Ovary (tissue), 9 donors: ENCODE results near the gene HDLBP. TPM values are rescaled to one million over a fixed set of nuclear protein-coding genes. Genes with fewer than 3 reads are reported as not detected.

Source experiments
- DNase-seq, 5 donors: peaks; one replicate each; pipeline ENCODE4 v3.0.0-alpha.2; 2019 to 2020
- H3K27ac ChIP-seq, 2 donors: fragments of 200-600 bp; one replicate each; pipeline versions ENCODE4 v1.5.1 to v1.8.0; 2019 to 2022
- H3K27me3 ChIP-seq: fragments of 200-600 bp; one replicate; pipeline ENCODE4 v1.8.0; 2022
- H3K36me3 ChIP-seq: fragments of 200-600 bp; sonication (generic); one replicate; pipeline ENCODE4 v1.5.1; 2019
- H3K4me1 ChIP-seq: one replicate; pipeline ENCODE4 v1.8.1; 2013; ENCODE audit warnings: mild to moderate bottlenecking, moderate library complexity; ENCODE audit not compliant: insufficient read depth
- H3K4me3 ChIP-seq: fragments of 200-600 bp; sonication (generic); one replicate; pipeline ENCODE4 v1.5.1; 2017
- H3K9me3 ChIP-seq, 2 donors: fragments of 200-600 bp in 1 of 2; sonication (generic) in 1 of 2; one replicate each; pipeline versions ENCODE4 v1.5.1 to v1.8.1; 2013 to 2019; ENCODE audit warnings: mild to moderate bottlenecking in 1 of 2, moderate library complexity in 1 of 2
- EP300 ChIP-seq: sonication (generic); formaldehyde crosslinking; IDR thresholded peaks from one replicate; pipeline ENCODE4 v1.6.1; 2017; ENCODE audit warnings: antibody characterized with exemption
- POLR2A ChIP-seq: fragments of 450-650 bp; IDR thresholded peaks from one replicate; pipeline ENCODE4 v1.6.1; 2017; ENCODE audit warnings: antibody characterized with exemption, mild to moderate bottlenecking, moderate library complexity
- WGBS, 3 donors: extraction: QIAGEN DNeasy Blood & Tissue Kit in 1 of 3; methylation state at CpG; one replicate each; pipeline versions ENCODE4 v1.1.5 to v1.1.7; 2013 to 2017; 5-methylcytosine and 5-hydroxymethylcytosine counted together
- intact Hi-C, 4 donors: fragments of 100-400 bp; cut with DNase I; formaldehyde crosslinking; loops; one replicate each; pipeline versions ENCODE4 v1.11.0 to v1.15.1; 2022 to 2023
- polyA plus RNA-seq, 2 donors: library from polyadenylated mRNA; stranded (reverse); fragments of 200-250 nt in 1 of 2; fragments of 350-450 nt in 1 of 2; fragmentation: Illumina TruSeq in 1 of 2; extraction: RNeasy Lipid Tissue Mini Kit (QIAGEN cat#74804) in 1 of 2; gene quantifications; one replicate each; pipeline ENCODE4 v1.2.3, GENCODE V29; 2013 to 2014
- total RNA-seq, 7 donors: library from RNA; depleted of rRNA in 2 of 7; stranded (reverse); fragments of >200 nt in 2 of 7; fragmentation: NEBNext Ultra II Directional in 3 of 7; extraction: Animal tissue kit (Norgen Biotek cat#: 25700) in 3 of 7; gene quantifications; one replicate each; pipeline versions ENCODE4 v1.1.0 to v1.2.4, GENCODE V29; 2016 to 2023
- TF ChIP-seq, protein P1 (sequence below), 3 donors: fragments of 450-650 bp in 2 of 3; fragments of 200-600 bp in 1 of 3; IDR thresholded peaks; one replicate each; pipeline versions ENCODE4 v1.5.1 to v1.8.0; 2016 to 2022; ENCODE audit warnings: antibody characterized with exemption in 3 of 3, mild to moderate bottlenecking in 1 of 3
- donor health status: DM: no; HTN: no; CAD: no; lungs with moderate emphysema.
- donor health status: DM: no; HTN: no; CAD: no.
- donor health status: Bipolar disorder and iron deficiency.
- donor health status: DM: yes; HTN: yes; CAD: no.
- donor health status: DM: no; HTN: no; CAD: no.
- donor health status: DM: yes; HTN: yes; CAD: no.

Gene HDLBP
- total and polyA plus RNA-seq, 9 donors = 145 to 616 (median 359) TPM

DNA sequence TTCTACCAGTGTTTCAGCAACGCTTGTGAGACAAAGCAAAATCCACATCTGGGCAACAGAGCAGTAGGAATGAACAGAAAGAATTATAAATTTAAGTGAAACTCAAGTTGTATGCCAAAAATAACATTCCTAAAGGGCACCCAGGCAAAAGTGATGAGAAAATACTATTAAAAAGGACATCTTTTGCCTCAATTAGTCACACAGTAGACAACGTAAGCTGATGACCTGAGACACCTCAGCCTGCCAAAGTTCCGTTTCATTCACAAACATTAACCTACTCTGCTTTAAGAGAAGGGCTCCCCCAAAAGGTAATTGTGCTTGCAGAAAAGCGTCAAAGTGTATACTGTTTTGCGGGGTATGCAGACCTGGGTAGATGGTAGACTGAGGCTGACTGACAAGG, 7.2 kb downstream of the HDLBP start:
- TF ChIP-seq EP300 = no peak
- TF ChIP-seq POLR2A = no peak
- TF ChIP-seq, protein P1, sequence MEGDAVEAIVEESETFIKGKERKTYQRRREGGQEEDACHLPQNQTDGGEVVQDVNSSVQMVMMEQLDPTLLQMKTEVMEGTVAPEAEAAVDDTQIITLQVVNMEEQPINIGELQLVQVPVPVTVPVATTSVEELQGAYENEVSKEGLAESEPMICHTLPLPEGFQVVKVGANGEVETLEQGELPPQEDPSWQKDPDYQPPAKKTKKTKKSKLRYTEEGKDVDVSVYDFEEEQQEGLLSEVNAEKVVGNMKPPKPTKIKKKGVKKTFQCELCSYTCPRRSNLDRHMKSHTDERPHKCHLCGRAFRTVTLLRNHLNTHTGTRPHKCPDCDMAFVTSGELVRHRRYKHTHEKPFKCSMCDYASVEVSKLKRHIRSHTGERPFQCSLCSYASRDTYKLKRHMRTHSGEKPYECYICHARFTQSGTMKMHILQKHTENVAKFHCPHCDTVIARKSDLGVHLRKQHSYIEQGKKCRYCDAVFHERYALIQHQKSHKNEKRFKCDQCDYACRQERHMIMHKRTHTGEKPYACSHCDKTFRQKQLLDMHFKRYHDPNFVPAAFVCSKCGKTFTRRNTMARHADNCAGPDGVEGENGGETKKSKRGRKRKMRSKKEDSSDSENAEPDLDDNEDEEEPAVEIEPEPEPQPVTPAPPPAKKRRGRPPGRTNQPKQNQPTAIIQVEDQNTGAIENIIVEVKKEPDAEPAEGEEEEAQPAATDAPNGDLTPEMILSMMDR (IDR thresholded peaks at IDR 0.05) = no peak
- Histone ChIP-seq H3K36me3 (no peaks in the 10 kb centered on the region), H3K27me3 (no peaks in the 10 kb centered on the region), H3K27ac (no peak overlapping the region), H3K9me3 (no peaks in the 10 kb centered on the region), H3K4me3 (no peak overlapping the region), H3K4me1 (peaks cover 13% of the 10 kb centered on the region)
- WGBS, 3 donors = 54 to 69% (median 63%) methylated on average over 5 of the region's 5 CpGs
- intact Hi-C loops = no loop called here
- DNase-seq = no peak

DNA sequence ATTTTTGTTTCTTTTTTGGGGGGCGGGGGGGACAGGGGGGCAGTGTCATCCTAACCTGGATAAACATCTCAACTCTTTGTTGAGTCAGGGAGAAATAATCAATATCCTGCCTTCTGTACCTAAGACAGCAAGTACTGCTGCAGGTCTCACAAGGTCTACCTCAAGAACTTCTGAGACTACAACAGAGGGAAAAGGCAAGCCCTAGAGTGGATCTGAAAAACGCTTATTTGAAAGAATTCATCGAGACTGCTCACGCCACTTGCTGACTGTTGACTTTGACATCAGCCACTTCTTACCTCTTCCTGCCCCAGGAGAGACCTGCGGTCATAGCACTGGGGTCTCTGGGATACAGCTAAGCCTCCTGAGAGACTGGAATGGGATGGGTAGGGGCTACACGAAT, 8.4 kb downstream of the HDLBP start:
- intact Hi-C loops = no loop called here
- H3K27me3 ChIP-seq = no peaks in the 10 kb centered on the region
- DNase-seq = no peak
- H3K4me1 ChIP-seq = peaks cover 18% of the 10 kb centered on the region
- H3K9me3 ChIP-seq = no peaks in the 10 kb centered on the region
- no peaks in the 10 kb centered on the region for H3K36me3 ChIP-seq
- WGBS, 3 donors = 76 to 88% (median 84%) methylated on average over 6 of the region's 6 CpGs
- TF ChIP-seq EP300 (no peak), POLR2A (no peak)
- TF ChIP-seq, protein P1 (IDR thresholded peaks at IDR 0.05) = no peak
- no peak overlapping the region for H3K27ac ChIP-seq
- H3K4me3 ChIP-seq = no peak overlapping the region

DNA sequence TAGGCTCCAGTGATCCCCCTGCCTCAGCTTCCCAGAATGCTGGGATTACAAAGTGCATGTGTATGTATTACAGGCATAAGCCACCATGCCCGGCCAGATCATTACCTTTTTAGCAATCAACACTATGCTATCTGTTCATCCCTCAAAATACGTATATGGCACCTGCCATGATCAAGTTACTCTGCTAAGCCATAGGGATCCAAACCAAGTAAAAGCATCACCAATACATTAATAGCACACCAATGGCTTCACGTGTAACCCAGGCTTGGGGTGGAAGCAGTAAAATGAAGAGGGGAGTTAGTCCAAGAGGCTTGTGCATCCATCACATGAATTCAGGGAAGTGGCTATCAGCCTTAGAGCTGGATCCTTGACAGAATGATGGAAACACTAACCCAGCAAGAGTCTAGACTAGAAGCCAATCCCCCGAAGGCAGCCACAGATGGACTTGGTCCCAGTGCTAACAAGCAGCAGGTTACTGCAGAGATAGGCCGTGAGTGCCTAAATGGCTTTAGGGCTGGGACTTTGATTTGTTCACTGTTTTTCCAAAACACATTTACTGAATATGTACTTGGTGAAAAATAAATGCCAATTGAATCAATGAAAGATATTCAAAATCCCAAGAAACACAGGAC, 11.3 kb downstream of the HDLBP start:
- 77 to 81% (median 80%) methylated on average over 5 of the region's 5 CpGs for WGBS, 3 donors
- Histone ChIP-seq H3K4me1 (peaks cover 17% of the 10 kb centered on the region), H3K9me3 (no peaks in the 10 kb centered on the region), H3K36me3 (no peaks in the 10 kb centered on the region), H3K4me3 (no peak overlapping the region), H3K27me3 (no peaks in the 10 kb centered on the region), H3K27ac (no peak overlapping the region)
- DNase-seq = no peak
- TF ChIP-seq, protein P1 (IDR thresholded peaks at IDR 0.05) = no peak
- no peak for TF ChIP-seq EP300
- no peak for TF ChIP-seq POLR2A
- intact Hi-C loops = no loop called here

DNA sequence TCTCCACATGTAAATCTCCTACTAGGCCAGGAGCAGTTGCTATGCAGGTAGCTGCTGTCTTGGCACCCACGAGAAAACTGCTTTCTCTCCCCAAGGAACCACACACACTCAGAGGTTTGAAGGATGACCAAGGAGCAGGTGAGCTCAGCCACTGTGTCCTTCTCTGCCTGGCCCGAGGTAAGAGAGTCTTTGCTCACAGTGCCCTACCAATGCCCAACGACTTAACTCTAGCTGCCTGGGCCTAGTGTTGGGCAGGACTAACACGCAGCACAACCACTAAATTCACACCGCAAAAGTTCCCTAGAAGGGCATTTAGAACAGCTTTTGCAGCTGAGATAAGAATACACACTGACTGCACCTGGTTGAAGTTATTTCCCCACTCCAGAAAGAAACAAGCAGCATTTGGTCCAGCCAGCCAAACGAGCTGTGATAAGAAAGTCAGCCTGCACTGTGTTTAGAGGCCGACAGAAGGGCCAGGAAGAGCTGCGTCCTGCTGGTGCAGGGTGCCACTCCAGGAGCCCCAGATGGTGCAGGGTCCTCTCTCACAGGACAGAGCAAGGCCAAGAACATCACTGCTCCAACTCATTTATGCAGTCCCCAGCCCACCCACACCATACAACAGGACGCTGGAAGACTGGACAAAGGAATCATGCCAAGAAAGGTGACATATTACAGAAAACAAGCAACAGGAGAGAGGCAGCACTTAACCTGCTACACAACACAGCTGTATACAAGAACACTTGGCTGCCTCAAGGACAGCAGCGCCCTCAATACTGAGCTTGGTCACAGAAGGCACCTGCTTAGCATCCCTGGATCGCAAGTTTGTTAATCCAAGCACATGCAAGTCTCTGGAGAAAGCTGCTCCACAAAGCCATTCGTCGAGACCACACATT, 12.5 kb downstream of the HDLBP start:
- Histone ChIP-seq H3K27ac (no peak overlapping the region), H3K27me3 (no peaks in the 10 kb centered on the region), H3K36me3 (no peaks in the 10 kb centered on the region), H3K4me3 (no peak overlapping the region), H3K9me3 (no peaks in the 10 kb centered on the region), H3K4me1 (peaks cover 11% of the 10 kb centered on the region)
- no peak for DNase-seq
- TF ChIP-seq POLR2A (no peak), EP300 (no peak)
- TF ChIP-seq, protein P1 (IDR thresholded peaks at IDR 0.05) = no peak
- WGBS, 3 donors = 43 to 49% (median 46%) methylated on average over 13 of the region's 13 CpGs
- intact Hi-C loops = no loop called here
